PC-3 (cell line): ENCODE data around the gene PAK4. TPM values are rescaled to one million over a fixed set of nuclear protein-coding genes. Genes with fewer than 3 reads are reported as not detected.
"Not testable (repeated sequence)": the region's sequence is repeated elsewhere in the genome, so short reads cannot be mapped to it uniquely, and the experiment has no call there.

Experiments used
- ATAC-seq: fragments of 200-7000 bp; cut with Tn5 transposase; 2 replicates; pipeline ENCODE4 v1.9.1; 2020; ENCODE audit warnings: mild to moderate bottlenecking, moderate library complexity
- BruUV-seq: library from RNA; stranded (reverse); fragments of 400-500 nt; replicated peaks from 2 replicates; lab custom pipeline; 2021; lab: Mats Ljungman, UMichigan
- CTCF ChIA-PET: fragments of 300-600 bp; sonication (Branson Sonifier 250); formaldehyde crosslinking; loops from one replicate; lab custom pipeline; 2022; ENCODE audit warnings: antibody characterized with exemption; lab: Charles Lee
- POLR2A ChIA-PET: fragments of 300-600 bp; sonication (Branson Sonifier 250); formaldehyde crosslinking; loops from one replicate; lab custom pipeline; 2022; ENCODE audit warnings: antibody characterized with exemption; ENCODE audit not compliant: unreplicated experiment; lab: Charles Lee
- DNase-seq: peaks from one replicate; pipeline ENCODE4 v3.0.0-alpha.2; 2015
- H2AFZ ChIP-seq: fragments of 300-600 bp; sonication (generic); 2 replicates; pipeline ENCODE4 v1.6.0; 2016; ENCODE audit warnings: antibody characterized with exemption, low read length
- H3F3A ChIP-seq: fragments of 300-600 bp; sonication (generic); one replicate; pipeline ENCODE4 v1.6.0; 2017; ENCODE audit warnings: antibody characterized with exemption, low read length, control low read depth, mild to moderate bottlenecking; ENCODE audit not compliant: unreplicated experiment
- H3K27ac ChIP-seq: fragments of 300-600 bp; sonication (generic); 2 replicates; pipeline ENCODE4 v1.5.1; 2016; ENCODE audit warnings: mild to moderate bottlenecking, low read length
- H3K27me3 ChIP-seq: fragments of 300-600 bp; sonication (generic); 2 replicates; pipeline ENCODE4 v1.6.1; 2016; ENCODE audit warnings: low read length, mixed read lengths
- H3K36me3 ChIP-seq: fragments of 300-600 bp; sonication (generic); 2 replicates; pipeline ENCODE4 v1.6.1; 2016; ENCODE audit warnings: low read depth, mixed run types, low read length, mixed read lengths
- H3K4me1 ChIP-seq: fragments of 300-600 bp; sonication (generic); 2 replicates; pipeline ENCODE4 v1.5.1; 2016; ENCODE audit warnings: low read length; ENCODE audit not compliant: insufficient read depth
- H3K4me2 ChIP-seq: fragments of 300-600 bp; sonication (generic); 2 replicates; pipeline ENCODE4 v1.6.0; 2016; ENCODE audit warnings: low read length
- H3K4me3 ChIP-seq: fragments of 300-600 bp; sonication (generic); 2 replicates; pipeline ENCODE4 v1.5.1; 2016; ENCODE audit warnings: mild to moderate bottlenecking, low read length, mixed read lengths
- H3K79me2 ChIP-seq: fragments of 300-600 bp; sonication (generic); 2 replicates; pipeline ENCODE4 v1.6.1; 2017; ENCODE audit warnings: low read length, mixed read lengths
- H3K9ac ChIP-seq: fragments of 300-600 bp; sonication (generic); 2 replicates; pipeline ENCODE4 v1.6.0; 2016; ENCODE audit warnings: mild to moderate bottlenecking, low read length
- H3K9me2 ChIP-seq: fragments of 300-600 bp; sonication (generic); replicated peaks from 2 replicates; pipeline ENCODE4 v1.6.1; 2016; ENCODE audit warnings: mixed run types, low read length, mixed read lengths
- H3K9me3 ChIP-seq: fragments of 300-600 bp; sonication (generic); 2 replicates; pipeline ENCODE4 v1.6.1; 2016; ENCODE audit warnings: low read length, mixed read lengths
- H4K20me1 ChIP-seq: fragments of 300-600 bp; sonication (generic); 2 replicates; pipeline ENCODE4 v1.6.1; 2016; ENCODE audit warnings: low read length, mixed read lengths
- CTCF ChIP-seq: fragments of 300-600 bp; sonication (generic); conservative IDR thresholded peaks from 2 replicates; pipeline ENCODE4 v1.5.1; 2017; ENCODE audit warnings: antibody characterized with exemption, low read depth, mild to moderate bottlenecking, low read length
- EZH2 ChIP-seq: fragments of 300-600 bp; sonication (generic); IDR thresholded peaks from one replicate; pipeline ENCODE4 v1.6.1; 2017; ENCODE audit warnings: antibody characterized with exemption, mild to moderate bottlenecking, low read length; ENCODE audit not compliant: unreplicated experiment
- EZH2phosphoT487 ChIP-seq: fragments of 300-600 bp; sonication (generic); IDR thresholded peaks from 2 replicates; pipeline ENCODE4 v1.6.1; 2018; ENCODE audit warnings: mild to moderate bottlenecking, antibody characterized with exemption, low read length, borderline replicate concordance
- intact Hi-C: fragments of 100-400 bp; cut with micrococcal nuclease; formaldehyde crosslinking; loops from 2 replicates; pipeline ENCODE4 v1.9.0; 2023
- total RNA-seq: library from RNA; depleted of rRNA; stranded (reverse); fragments of >200 nt; gene quantifications from 2 replicates; pipeline ENCODE4 v1.2.3, GENCODE V29; 2014

The PAK4 gene
- total RNA-seq, 1 experiment from 2014 or later = 13.5 TPM

GRCh38 chr19:39085392-39085791 lies 40.2 kb upstream of the PAK4 start:
- H3K9ac ChIP-seq = no peak overlapping the region
- intact Hi-C loops = no loop called here
- no peak overlapping the region for H2AFZ ChIP-seq
- no peaks in the 10 kb centered on the region for H3K36me3 ChIP-seq
- no peaks in the 10 kb centered on the region for H3K27me3 ChIP-seq
- ChIA-PET CTCF (no interaction called here), POLR2A (no interaction called here)
- no TSS peak for BruUV-seq
- H3K9me3 ChIP-seq = no peaks in the 10 kb centered on the region
- TF ChIP-seq CTCF (no peak), EZH2 (no peak), EZH2phosphoT487 (no peak)
- DNase-seq (no peak), ATAC-seq (no peak)
- H3F3A ChIP-seq = no peaks in the 10 kb centered on the region
- no peak overlapping the region for H3K4me3 ChIP-seq
- peaks cover 25% of the 10 kb centered on the region for H3K79me2 ChIP-seq
- H4K20me1 ChIP-seq = no peaks in the 10 kb centered on the region
- H3K9me2 ChIP-seq = no peaks in the 10 kb centered on the region
- H3K27ac ChIP-seq = no peak overlapping the region
- 0 out of 2 replicates have a peak overlapping the region, but pooled peaks have one; percentile 85 for H3K4me2 ChIP-seq
- H3K4me1 ChIP-seq = peaks cover 11% of the 10 kb centered on the region

- Histone ChIP-seq H3K4me1 (peaks cover 11% of the 10 kb centered on the region), H3K9me2 (no peaks in the 10 kb centered on the region), H3K36me3 (no peaks in the 10 kb centered on the region), H3K9ac (no peak overlapping the region), H2AFZ (no peak overlapping the region), H3K27me3 (no peaks in the 10 kb centered on the region), H3K4me2 (no peak overlapping the region), H3F3A (no peaks in the 10 kb centered on the region), H4K20me1 (no peaks in the 10 kb centered on the region), H3K79me2 (peaks cover 21% of the 10 kb centered on the region), H3K27ac (no peak overlapping the region), H3K9me3 (no peaks in the 10 kb centered on the region), H3K4me3 (no peak overlapping the region)
- DNase-seq = no peak
- TF ChIP-seq EZH2 (no peak), CTCF (no peak), EZH2phosphoT487 (no peak)
- intact Hi-C loops = no loop called here
- BruUV-seq = no TSS peak
- no peak for ATAC-seq
- CTCF ChIA-PET = no interaction called here
- POLR2A ChIA-PET = no interaction called here
These were observed 39.2 kb upstream of the PAK4 start for GRCh38 chr19:39086386-39086785.

GRCh38 chr19:39087907-39088686 lies 37.5 kb upstream of the PAK4 start:
- no peak overlapping the region for H3K4me2 ChIP-seq
- no peak overlapping the region for H3K4me3 ChIP-seq
- H4K20me1 ChIP-seq = no peaks in the 10 kb centered on the region
- no peak for TF ChIP-seq EZH2phosphoT487
- TF ChIP-seq CTCF = no peak
- no peak for TF ChIP-seq EZH2
- no peaks in the 10 kb centered on the region for H3K27me3 ChIP-seq
- peaks cover 8% of the 10 kb centered on the region; the same call in 1 of the 2 replicates for H3K79me2 ChIP-seq
- H3K9me3 ChIP-seq = no peaks in the 10 kb centered on the region
- intact Hi-C loops = no loop called here
- no peak overlapping the region for H3K27ac ChIP-seq
- POLR2A ChIA-PET = no interaction called here
- no peak for DNase-seq
- no peak overlapping the region for H2AFZ ChIP-seq
- no peaks in the 10 kb centered on the region for H3K36me3 ChIP-seq
- H3K4me1 ChIP-seq = peaks cover 5% of the 10 kb centered on the region
- H3F3A ChIP-seq = no peaks in the 10 kb centered on the region
- H3K9ac ChIP-seq = no peak overlapping the region
- no peaks in the 10 kb centered on the region for H3K9me2 ChIP-seq
- BruUV-seq = no TSS peak
- no peak for ATAC-seq
- CTCF ChIA-PET = no interaction called here

- H3K27ac ChIP-seq, H4K20me1 ChIP-seq, H3K4me3 ChIP-seq, H3K27me3 ChIP-seq, BruUV-seq, intact Hi-C loops, H3K36me3 ChIP-seq, H3K9ac ChIP-seq, DNase-seq, CTCF ChIA-PET, POLR2A ChIA-PET, H2AFZ ChIP-seq, H3F3A ChIP-seq, H3K79me2 ChIP-seq, H3K9me3 ChIP-seq, ATAC-seq, H3K4me2 ChIP-seq, H3K9me2 ChIP-seq, H3K4me1 ChIP-seq: not testable (repeated sequence)
These were observed 35.6 kb upstream of the PAK4 start for GRCh38 chr19:39090016-39090415.
